ENCODE results near the gene FAAP100.
"Not testable (repeated sequence)": the region's sequence is repeated elsewhere in the genome, so short reads cannot be mapped to it uniquely, and the experiment has no call there.

Gene FAAP100
- total RNA-seq, result 70.4 reads per million, percentile 75 among the genes with 10 or more reads in this experiment

- DNase-seq, result peak; percentile 74
Measured at GRCh38 chr17:81552244-81553017, at the start of gene FAAP100. FAAP100 (minus strand) TSS chr17:81552353; CDS start chr17:81552330, 23 bp downstream.

DNA sequence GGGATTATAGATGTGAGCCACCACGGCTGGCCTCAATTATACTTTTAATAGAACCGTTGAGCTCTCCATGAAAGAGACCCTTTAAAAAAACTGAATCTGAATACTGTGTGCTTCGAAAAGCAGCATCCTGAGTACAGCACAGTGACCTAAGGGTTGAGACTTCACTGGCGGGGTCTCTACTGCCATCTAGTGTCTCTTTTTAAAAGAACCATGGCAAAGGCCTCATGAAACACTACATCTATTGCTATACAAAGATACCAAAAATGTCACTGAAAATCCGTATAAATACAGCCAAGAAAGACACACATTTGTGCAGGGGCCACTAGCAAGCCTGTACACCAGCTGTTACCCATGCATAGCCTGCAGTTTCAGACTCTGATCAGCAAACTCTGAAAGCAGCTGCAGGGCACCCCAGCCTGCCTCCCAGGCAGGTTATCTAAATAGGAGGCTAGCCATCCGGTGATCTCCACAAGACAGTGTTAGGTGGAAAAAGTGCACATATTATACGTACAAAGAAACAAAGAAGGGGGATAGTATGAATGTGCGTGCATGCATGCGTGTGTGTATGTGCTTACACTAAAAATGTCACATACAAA, 49.5 kb upstream of the FAAP100 start:
- DNase-seq, result peak; percentile 29

- no peak for DNase-seq
Measured at GRCh38 chr17:81599719-81600486, 47.8 kb upstream of the FAAP100 start.

- no peak for DNase-seq
Measured at GRCh38 chr17:81593105-81593871, 41.1 kb upstream of the FAAP100 start.

DNA sequence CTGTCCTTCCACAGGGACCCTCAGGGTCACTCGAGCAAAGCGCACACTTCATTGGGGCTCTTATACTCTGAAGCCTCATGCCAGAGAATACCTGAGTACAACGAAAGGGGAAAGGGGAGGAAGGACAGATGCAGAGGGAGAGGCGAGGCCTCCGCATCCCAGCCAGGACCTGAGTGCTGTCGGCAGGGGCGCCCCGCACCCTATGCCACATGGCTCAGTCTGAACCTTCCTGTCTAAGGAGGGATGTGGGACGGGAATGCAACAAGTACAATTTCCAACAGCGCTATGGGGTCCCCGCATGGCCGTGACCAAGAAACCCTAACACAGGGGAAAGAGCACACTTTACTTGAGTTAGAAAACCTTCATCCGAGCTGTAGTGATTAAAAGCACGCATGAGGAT, 39.8 kb upstream of the FAAP100 start:
- no peak for DNase-seq

DNA sequence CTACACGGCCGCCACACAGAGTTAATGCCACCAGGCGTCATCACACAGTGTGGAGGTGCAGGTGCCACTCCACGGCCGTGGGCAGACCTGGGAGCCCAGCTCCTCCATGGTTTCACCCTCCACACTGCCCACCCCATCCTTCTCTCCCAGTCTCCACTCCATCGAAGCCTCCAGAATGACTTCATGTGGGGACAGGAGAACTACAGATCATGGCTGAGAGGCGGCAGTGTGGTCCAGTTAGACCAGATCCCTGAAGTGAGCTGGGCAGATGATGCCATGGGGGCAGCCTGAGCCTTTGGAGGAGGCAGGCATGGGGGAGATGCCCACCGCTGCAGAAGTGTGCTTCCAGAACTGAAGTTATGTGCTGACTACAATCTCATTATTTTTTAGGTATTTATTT, 38.0 kb upstream of the FAAP100 start:
- no peak for DNase-seq

GRCh38 chr17:81589612-81590011, 37.5 kb upstream of the FAAP100 start:
- no peak for DNase-seq

DNA sequence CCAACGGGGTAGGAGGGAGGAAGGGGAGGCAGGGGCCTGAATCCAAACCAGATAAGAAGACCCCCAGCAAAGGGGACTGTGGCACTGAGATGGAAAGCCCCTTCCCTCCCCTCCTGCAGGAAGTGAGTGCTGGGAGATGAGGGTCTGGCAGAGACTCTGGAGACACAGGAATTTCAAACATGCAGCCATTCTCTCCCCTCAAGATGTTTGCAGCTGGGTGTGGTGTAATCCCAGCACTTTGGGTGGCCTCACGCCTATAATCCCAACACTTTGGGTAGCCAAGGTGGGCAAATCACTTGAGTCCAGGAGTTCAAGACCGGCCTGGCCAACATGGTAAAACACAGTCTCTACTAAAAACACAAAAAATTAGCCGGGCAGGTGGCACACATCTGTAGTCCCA, 33.9 kb upstream of the FAAP100 start:
- DNase-seq, result no peak

DNA sequence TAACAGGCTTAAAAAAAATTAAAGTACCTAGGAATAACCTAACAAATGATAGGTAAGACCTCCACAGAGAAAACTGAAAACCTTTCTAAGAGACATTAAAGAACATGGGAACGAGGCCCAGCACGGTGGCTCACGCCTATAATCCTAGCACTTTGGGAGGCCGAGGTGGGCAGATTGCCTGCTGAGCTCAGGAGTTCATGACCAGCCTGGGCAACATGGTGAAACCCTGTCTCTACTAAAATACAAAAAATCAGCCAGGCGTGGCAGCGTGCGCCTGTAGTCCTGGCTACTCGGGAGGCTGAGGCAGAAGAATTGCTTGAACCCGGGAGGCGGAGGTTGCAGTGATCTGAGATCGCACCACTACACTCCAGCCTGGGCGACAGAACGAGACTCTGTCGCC, 32.6 kb upstream of the FAAP100 start:
- DNase-seq, result not testable (repeated sequence)

GRCh38 chr17:81583589-81584342, 31.6 kb upstream of the FAAP100 start:
- no peak for DNase-seq

- DNase-seq, result no peak
Measured at GRCh38 chr17:81582749-81583148, 30.6 kb upstream of the FAAP100 start.

GRCh38 chr17:81582341-81582740, 30.2 kb upstream of the FAAP100 start:
- no peak for DNase-seq

DNA sequence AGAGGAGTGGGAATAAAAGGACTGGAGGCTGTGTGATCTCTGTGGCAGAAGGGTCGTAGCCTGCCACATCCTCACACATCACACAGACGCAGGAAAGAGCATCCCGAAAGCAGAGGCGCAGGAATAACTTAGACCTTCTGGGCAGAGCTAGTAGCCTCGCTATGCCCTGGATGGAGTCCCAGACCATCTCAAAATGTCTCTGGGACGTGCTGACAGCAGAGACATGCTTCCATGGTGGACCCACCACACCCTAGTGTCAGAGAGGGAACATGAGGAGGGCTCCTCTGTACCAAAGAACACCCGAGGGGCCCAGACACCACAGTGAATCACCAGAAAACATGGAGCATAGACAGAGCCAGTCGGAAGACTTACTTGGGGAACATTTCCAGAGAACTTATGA, 29.6 kb upstream of the FAAP100 start:
- DNase-seq, result no peak

GRCh38 chr17:81580481-81580880, 28.3 kb upstream of the FAAP100 start:
- no peak for DNase-seq

- no peak for DNase-seq
Measured at GRCh38 chr17:81579821-81580321, 27.7 kb upstream of the FAAP100 start.

GRCh38 chr17:81579298-81579697, 27.1 kb upstream of the FAAP100 start:
- DNase-seq, result no peak

GRCh38 chr17:81578561-81579225, 26.5 kb upstream of the FAAP100 start:
- no peak for DNase-seq

DNA sequence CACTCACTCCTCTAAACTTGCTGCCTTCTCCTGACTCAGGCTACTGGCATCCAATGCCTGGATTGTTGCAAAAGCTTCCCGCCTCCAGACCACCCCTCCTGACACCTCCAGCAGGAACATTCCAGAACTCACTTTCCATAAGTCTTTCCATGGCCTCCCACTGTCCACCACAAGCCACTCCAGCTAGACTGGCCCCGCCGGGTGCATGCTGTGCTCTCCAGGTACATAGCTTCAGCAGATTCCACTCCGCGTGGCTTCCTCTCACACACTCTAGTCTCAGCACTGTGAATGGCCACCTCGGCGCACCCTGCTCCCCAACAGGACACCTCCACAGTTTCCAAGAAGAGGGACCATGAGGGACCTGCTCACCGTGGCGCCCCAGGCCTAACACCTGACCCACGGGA, 25.9 kb upstream of the FAAP100 start:
- no peak for DNase-seq

DNA sequence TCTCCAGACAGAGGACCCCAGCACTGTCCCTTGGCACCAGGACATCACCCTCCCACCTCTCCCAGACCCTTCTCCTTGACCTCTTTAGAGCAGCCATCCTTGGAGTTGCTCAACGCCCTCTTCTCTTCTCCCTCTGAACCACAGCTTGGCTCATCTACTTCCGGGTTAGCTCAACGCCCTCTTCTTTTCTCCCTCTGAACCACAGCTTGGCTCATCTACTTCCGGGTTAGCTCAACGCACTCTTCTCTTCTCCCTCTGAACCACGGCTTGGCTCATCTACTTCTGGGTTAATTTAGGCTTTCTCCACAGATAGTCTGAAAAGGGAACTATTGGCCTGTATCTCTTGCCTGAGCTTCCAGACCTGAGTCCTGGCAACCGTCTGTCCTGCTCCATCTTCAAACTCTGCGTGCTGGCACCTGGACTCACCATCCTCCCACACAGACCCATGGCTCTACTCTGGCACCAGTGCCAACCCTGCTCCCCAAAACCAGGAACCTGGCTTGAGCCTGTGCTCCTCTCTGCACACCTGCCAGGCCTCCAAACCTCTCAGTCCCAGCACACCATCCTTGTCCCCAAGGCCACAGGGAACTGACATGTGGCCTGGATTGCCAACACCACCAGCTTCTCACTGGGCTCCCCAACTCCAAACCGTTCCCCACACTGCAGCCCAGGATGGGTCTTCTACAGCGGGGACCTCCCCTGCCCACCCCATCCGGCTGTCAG, 25.3 kb upstream of the FAAP100 start:
- DNase-seq, result no peak

GRCh38 chr17:81576621-81577277, 24.6 kb upstream of the FAAP100 start:
- no peak for DNase-seq
